Psoas muscle (tissue), 8 donors: ENCODE results near the gene KCNJ1. TPM values are rescaled to one million over a fixed set of nuclear protein-coding genes. Genes with fewer than 3 reads are reported as not detected.

Source experiments
- ATAC-seq, 4 donors: fragments of 200-7000 bp; cut with Tn5 transposase; one replicate each; pipeline ENCODE4 v1.9.1; 2020; ENCODE audit warnings: moderate library complexity in 3 of 4, mild to moderate bottlenecking in 2 of 4
- DNase-seq, 2 donors: peaks; one replicate each; pipeline ENCODE4 v3.0.0-alpha.2; 2020
- H3K27ac ChIP-seq: fragments of 200-600 bp; one replicate; pipeline ENCODE4 v1.8.0; 2022
- H3K27me3 ChIP-seq, 3 donors: fragments of 200-600 bp in 1 of 3; one replicate each; pipeline versions ENCODE4 v1.6.1 to v1.8.0; 2013 to 2022; ENCODE audit warnings: low read length in 2 of 3, mild to moderate bottlenecking in 2 of 3, moderate library complexity in 1 of 3; ENCODE audit not compliant: insufficient read depth in 3 of 3
- H3K36me3 ChIP-seq, 2 donors: fragments of 200-600 bp in 1 of 2; one replicate each; pipeline versions ENCODE4 v1.6.1 to v1.8.0; 2013 to 2022; ENCODE audit warnings: low read depth in 1 of 2, mild to moderate bottlenecking in 1 of 2, moderate library complexity in 1 of 2; ENCODE audit not compliant: insufficient read depth in 1 of 2
- H3K4me1 ChIP-seq: fragments of 200-600 bp; one replicate; pipeline ENCODE4 v1.8.0; 2022
- H3K4me3 ChIP-seq: fragments of 200-600 bp; one replicate; pipeline ENCODE4 v1.8.0; 2022; ENCODE audit warnings: mild to moderate bottlenecking
- H3K9me3 ChIP-seq: fragments of 200-600 bp; one replicate; pipeline ENCODE4 v1.8.0; 2022
- WGBS, 3 donors: extraction: QIAGEN DNeasy Blood & Tissue Kit; methylation state at CpG; one replicate each; pipeline versions ENCODE4 v1.1.6 to v1.1.7; 2013; 5-methylcytosine and 5-hydroxymethylcytosine counted together
- intact Hi-C, 2 donors: fragments of 100-400 bp; cut with DNase I; formaldehyde crosslinking; loops; one replicate each; pipeline versions ENCODE4 v1.11.0 to v1.14.2; 2022
- polyA plus RNA-seq, 3 donors: library from polyadenylated mRNA; stranded (reverse); fragments of 200-250 nt; gene quantifications; one replicate each; pipeline ENCODE4 v1.2.3, GENCODE V29; 2013
- total RNA-seq, 4 donors: library from RNA; stranded (reverse); fragmentation: NEBNext Ultra II Directional in 2 of 4; extraction: Animal tissue kit (Norgen Biotek cat#: 25700) in 2 of 4; gene quantifications; one replicate each; pipeline versions ENCODE4 v1.2.1 to v1.2.4, GENCODE V29; 2021 to 2023
- TF ChIP-seq, protein P1 (sequence below): fragments of 200-600 bp; IDR thresholded peaks from one replicate; pipeline ENCODE4 v1.8.0; 2022; ENCODE audit warnings: antibody characterized with exemption
- donor health status: healthy with polysubstance abuse.
- donor health status: DM: no; HTN: no; CAD: no; lungs with moderate emphysema.
- donor health status: Bipolar disorder and iron deficiency.
- donor health status: healthy.
- donor health status: DM: yes; HTN: yes; CAD: no.
- donor health status: DM: no; HTN: no; CAD: no.
- donor health status: DM: no; HTN: no; CAD: no.
- donor health status: DM: yes; HTN: yes; CAD: no.

KCNJ1 gene
- total and polyA plus RNA-seq, 7 donors = not detected

GRCh38 chr11:128906185-128907050, 39.3 kb upstream of the KCNJ1 start:
- TF ChIP-seq, protein P1, sequence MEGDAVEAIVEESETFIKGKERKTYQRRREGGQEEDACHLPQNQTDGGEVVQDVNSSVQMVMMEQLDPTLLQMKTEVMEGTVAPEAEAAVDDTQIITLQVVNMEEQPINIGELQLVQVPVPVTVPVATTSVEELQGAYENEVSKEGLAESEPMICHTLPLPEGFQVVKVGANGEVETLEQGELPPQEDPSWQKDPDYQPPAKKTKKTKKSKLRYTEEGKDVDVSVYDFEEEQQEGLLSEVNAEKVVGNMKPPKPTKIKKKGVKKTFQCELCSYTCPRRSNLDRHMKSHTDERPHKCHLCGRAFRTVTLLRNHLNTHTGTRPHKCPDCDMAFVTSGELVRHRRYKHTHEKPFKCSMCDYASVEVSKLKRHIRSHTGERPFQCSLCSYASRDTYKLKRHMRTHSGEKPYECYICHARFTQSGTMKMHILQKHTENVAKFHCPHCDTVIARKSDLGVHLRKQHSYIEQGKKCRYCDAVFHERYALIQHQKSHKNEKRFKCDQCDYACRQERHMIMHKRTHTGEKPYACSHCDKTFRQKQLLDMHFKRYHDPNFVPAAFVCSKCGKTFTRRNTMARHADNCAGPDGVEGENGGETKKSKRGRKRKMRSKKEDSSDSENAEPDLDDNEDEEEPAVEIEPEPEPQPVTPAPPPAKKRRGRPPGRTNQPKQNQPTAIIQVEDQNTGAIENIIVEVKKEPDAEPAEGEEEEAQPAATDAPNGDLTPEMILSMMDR = no peak
- WGBS, 3 donors = 73 to 84% (median 76%) methylated on average over 8 of the region's 8 CpGs
- ATAC-seq = peak in 2 of 4 donors; percentile 5 to 16
- no peak for DNase-seq
- H3K9me3 ChIP-seq = no peaks in the 10 kb centered on the region
- H3K27ac ChIP-seq = no peak overlapping the region
- peak overlapping the region; percentile 59 for H3K4me3 ChIP-seq
- H3K36me3 ChIP-seq = no peaks in the 10 kb centered on the region
- H3K4me1 ChIP-seq = no peaks in the 10 kb centered on the region
- H3K27me3 ChIP-seq = peaks cover 0 to 41% (median 16%) of the 10 kb centered on the region in 3 donors
- intact Hi-C loops = no loop called here

GRCh38 chr11:128905345-128906184, 38.5 kb upstream of the KCNJ1 start:
- Histone ChIP-seq H3K36me3 (no peaks in the 10 kb centered on the region), H3K27me3 (peaks cover 0 to 36% (median 16%) of the 10 kb centered on the region in 3 donors), H3K9me3 (no peaks in the 10 kb centered on the region), H3K4me3 (peak overlapping the region; percentile 59), H3K4me1 (no peaks in the 10 kb centered on the region), H3K27ac (peak overlapping the region; percentile 24)
- DNase-seq = peak in 1 of 2 donors; percentile 27
- TF ChIP-seq, protein P1 = no peak
- 3 to 4% (median 3%) methylated on average over 30 to 45 of the region's 45 CpGs for WGBS, 3 donors
- intact Hi-C loops = no loop called here
- peak in 3 of 4 donors; percentile 32 to 63 (median 46) for ATAC-seq

DNA sequence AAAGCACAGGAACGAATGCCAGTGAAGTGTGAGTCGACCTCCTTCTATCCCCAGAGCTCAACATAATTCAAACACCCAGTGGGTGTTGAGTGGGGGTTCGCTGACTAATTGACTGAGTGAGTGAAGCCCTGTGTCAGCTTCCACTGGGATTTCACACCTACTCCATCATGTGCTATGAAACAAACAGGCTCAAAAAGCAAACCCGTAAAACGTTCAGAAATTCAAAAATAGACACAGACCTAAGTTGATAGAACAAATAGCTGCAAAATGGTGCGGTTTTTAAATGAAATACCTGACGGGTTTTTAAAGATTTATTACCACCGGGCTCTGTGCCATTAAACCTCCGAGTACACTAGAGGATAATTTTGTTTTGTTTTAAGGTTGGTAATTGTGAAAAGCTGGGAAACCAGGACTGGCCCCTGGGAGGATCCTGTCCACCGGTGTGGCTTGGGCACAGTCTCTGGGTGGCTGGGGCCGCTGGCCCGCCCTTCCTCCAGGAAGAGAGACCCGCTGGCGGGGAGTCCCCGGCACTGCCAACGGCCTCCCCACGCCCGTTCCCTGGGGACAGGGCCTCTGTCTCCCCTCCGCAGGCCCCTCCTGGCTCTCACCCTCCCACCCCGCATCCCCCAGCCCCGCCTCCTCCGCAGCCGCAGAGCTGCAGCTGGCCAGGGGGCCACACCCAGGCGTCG, 37.7 kb upstream of the KCNJ1 start:
- 14 to 18% (median 17%) methylated on average over 21 to 25 of the region's 25 CpGs for WGBS, 3 donors
- Histone ChIP-seq H3K36me3 (no peaks in the 10 kb centered on the region), H3K9me3 (no peaks in the 10 kb centered on the region), H3K4me1 (no peaks in the 10 kb centered on the region), H3K27ac (no peak overlapping the region), H3K4me3 (peak overlapping the region; percentile 59), H3K27me3 (peaks cover 0 to 36% (median 16%) of the 10 kb centered on the region in 3 donors)
- ATAC-seq = peak; percentile 18 to 33 (median 24)
- intact Hi-C loops = no loop called here
- DNase-seq = peak; percentile 32 to 68
- TF ChIP-seq, protein P1 = no peak

- H3K4me1 ChIP-seq = no peaks in the 10 kb centered on the region
- no peak overlapping the region for H3K4me3 ChIP-seq
- ATAC-seq (no peak), DNase-seq (no peak)
- H3K27me3 ChIP-seq = peaks cover 0 to 36% (median 16%) of the 10 kb centered on the region in 3 donors
- WGBS, 3 donors = 86 to 89% (median 88%) methylated on average over 14 of the region's 14 CpGs
- intact Hi-C loops = no loop called here
- H3K9me3 ChIP-seq = no peaks in the 10 kb centered on the region
- H3K27ac ChIP-seq = no peak overlapping the region
- no peaks in the 10 kb centered on the region for H3K36me3 ChIP-seq
- TF ChIP-seq, protein P1 = no peak
These were observed 37.2 kb upstream of the KCNJ1 start for GRCh38 chr11:128904303-128904655.
